ENCODE data around the gene NDUFB3.

The NDUFB3 gene

GRCh38 chr2:201128933-201129505 lies 57.2 kb downstream of the NDUFB3 start:
- DNase-seq (ENCODE audit: low read depth), result peak; percentile 80
- no peak for TF ChIP-seq CTCF (conservative IDR thresholded peaks at IDR 0.05; ENCODE audit: low read depth, low read length)
- H3K4me3 ChIP-seq (ENCODE audit: low read depth, low read length), result no peak overlapping the region

- peak overlapping the region; percentile 31 for H3K4me3 ChIP-seq (ENCODE audit: low read depth, low read length)
- TF ChIP-seq CTCF (conservative IDR thresholded peaks at IDR 0.05; ENCODE audit: low read depth, low read length), result no peak
- DNase-seq (ENCODE audit: low read depth), result peak; percentile 93
Observed at GRCh38 chr2:201130524-201131186, 58.9 kb downstream of the NDUFB3 start.

GRCh38 chr2:201132518-201132917 lies 60.7 kb downstream of the NDUFB3 start:
- no peak for TF ChIP-seq CTCF (conservative IDR thresholded peaks at IDR 0.05; ENCODE audit: low read depth, low read length)
- H3K4me3 ChIP-seq (ENCODE audit: low read depth, low read length), result no peak overlapping the region
- no peak for DNase-seq (ENCODE audit: low read depth)
